GM12872 (cell line): ENCODE data around the gene ZSCAN5B.
"Not testable (repeated sequence)": the region's sequence is repeated elsewhere in the genome, so short reads cannot be mapped to it uniquely, and the experiment has no call there.

Experiments used
- TF ChIP-seq, protein P1 (sequence below): IDR thresholded peaks from 3 replicates; pipeline ENCODE4 v1.5.1; 2011; ENCODE audit warnings: low read depth, mild to moderate bottlenecking, low read length, moderate library complexity; ENCODE audit not compliant: insufficient read depth

ZSCAN5B gene

GRCh38 chr19:56189785-56190184, 7.8 kb downstream of the ZSCAN5B start:
- TF ChIP-seq, protein P1, sequence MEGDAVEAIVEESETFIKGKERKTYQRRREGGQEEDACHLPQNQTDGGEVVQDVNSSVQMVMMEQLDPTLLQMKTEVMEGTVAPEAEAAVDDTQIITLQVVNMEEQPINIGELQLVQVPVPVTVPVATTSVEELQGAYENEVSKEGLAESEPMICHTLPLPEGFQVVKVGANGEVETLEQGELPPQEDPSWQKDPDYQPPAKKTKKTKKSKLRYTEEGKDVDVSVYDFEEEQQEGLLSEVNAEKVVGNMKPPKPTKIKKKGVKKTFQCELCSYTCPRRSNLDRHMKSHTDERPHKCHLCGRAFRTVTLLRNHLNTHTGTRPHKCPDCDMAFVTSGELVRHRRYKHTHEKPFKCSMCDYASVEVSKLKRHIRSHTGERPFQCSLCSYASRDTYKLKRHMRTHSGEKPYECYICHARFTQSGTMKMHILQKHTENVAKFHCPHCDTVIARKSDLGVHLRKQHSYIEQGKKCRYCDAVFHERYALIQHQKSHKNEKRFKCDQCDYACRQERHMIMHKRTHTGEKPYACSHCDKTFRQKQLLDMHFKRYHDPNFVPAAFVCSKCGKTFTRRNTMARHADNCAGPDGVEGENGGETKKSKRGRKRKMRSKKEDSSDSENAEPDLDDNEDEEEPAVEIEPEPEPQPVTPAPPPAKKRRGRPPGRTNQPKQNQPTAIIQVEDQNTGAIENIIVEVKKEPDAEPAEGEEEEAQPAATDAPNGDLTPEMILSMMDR, result no peak

GRCh38 chr19:56177564-56178243, 19.9 kb downstream of the ZSCAN5B start:
- TF ChIP-seq, protein P1, result no peak

DNA sequence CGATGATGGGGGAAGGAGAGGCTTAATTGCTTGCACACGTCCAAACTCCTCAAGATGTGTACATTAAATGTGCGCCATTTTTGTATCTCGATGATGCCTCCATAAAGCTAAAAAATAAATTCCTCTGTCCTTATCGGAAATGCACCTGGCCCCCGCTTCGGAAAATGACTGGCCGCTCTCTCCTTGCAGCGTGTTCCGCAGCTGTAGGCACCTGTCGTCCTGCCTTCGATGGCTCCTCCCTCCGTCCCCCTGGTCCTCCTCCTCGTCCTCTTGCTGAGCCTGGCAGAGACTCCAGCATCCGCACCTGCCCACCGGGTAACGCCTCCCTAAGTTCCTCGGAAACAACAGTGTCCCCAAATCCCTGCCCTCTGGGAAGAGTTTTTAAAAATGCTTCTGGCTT, 20.7 kb downstream of the ZSCAN5B start:
- TF ChIP-seq, protein P1, result no peak

- TF ChIP-seq, protein P1, result not testable (repeated sequence)
These were observed 21.7 kb downstream of the ZSCAN5B start, which contains the start of gene GALP for GRCh38 chr19:56175861-56176307. GALP (plus strand) TSS chr19:56176008; CDS start chr19:56177109, 1,101 bp downstream.

- TF ChIP-seq, protein P1, result no peak
These were observed 23.0 kb downstream of the ZSCAN5B start for GRCh38 chr19:56174550-56174949.

DNA sequence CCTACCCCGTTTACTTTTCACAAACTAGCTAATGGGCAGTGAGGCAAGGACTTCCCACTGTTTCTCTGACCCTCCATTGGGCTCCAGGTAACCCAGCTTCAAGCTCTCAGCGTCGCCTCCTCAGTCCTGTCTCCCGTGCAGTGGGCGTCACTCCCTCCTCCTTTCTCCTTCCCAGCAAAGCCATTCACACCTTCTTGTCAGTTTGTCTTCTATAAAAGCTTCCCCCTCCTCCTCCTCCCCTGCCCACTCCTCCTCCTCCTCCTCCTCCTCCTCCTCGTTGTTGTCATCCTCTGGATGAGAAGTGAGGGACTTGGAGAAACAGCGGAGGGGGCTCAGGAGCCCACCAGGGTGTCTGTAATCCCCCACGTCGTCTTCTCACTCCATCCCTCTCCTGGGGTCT, 23.5 kb downstream of the ZSCAN5B start:
- TF ChIP-seq, protein P1, result no peak

DNA sequence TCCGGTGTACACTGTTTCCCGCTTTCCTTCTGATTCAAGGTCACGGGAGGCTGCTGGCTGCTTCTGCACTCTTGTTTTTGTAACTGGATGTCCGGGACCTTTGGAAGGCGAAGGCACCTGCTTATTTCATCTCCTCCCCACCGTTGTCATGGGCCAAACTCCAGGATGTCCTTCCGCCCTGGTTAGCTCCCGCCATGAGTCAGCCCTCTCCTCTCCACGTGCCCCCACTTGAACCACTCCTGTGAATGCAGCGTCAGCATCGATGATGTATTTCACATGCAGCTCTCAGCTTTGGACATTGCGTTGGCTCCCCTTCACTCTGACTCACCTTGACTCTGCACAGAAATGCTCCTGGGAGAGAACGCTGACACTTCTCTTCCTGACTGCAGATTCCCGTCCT, 27.3 kb downstream of the ZSCAN5B start:
- TF ChIP-seq, protein P1, result no peak
